C1 segment of cervical spinal cord (tissue), 14 donors: ENCODE results near the gene TMEM273.

Source experiments
- DNase-seq, 14 donors: peaks; one replicate each; lab custom pipeline; 2025; lab: John Stamatoyannopoulos, UW

TMEM273 gene

GRCh38 chr10:49187950-49188761, at the start of gene TMEM273:
Gene TMEM273, minus strand, starts transcription at chr10:49188391. Its CDS starts 55 bp downstream, at chr10:49188336.
- DNase-seq: peak in 13 of 14 donors; percentile 15 to 86 (median 81)

- no peak for DNase-seq
These were observed 49.8 kb upstream of the TMEM273 start for GRCh38 chr10:49237985-49238384.

GRCh38 chr10:49235392-49235791, 47.2 kb upstream of the TMEM273 start:
- no peak for DNase-seq

- no peak for DNase-seq
These were observed 43.1 kb upstream of the TMEM273 start for GRCh38 chr10:49231086-49231820.

DNA sequence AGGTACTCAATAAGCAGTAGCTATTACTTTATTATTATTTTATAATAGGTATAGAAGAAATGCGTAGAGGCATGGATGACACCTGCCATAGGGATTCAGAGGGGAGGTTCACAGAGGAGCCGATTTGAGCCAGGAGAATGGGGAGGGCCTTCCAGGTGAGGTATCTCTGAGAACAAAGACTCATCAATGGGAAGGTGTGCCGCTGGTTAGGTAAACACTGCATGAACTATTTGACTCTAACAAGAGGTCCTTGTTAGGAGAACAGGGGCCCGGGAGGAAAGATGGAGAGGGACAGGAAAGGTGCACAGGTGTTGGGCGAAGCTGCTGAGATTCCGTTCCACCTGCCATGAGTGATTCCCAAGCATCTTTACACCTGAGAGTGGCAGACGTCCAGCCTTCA, 41.8 kb upstream of the TMEM273 start:
- no peak for DNase-seq

GRCh38 chr10:49228677-49229076, 40.5 kb upstream of the TMEM273 start:
- no peak for DNase-seq

- no peak for DNase-seq
These were observed 39.2 kb upstream of the TMEM273 start for GRCh38 chr10:49227406-49227805.

GRCh38 chr10:49226594-49226993, 38.4 kb upstream of the TMEM273 start:
- DNase-seq: no peak

DNA sequence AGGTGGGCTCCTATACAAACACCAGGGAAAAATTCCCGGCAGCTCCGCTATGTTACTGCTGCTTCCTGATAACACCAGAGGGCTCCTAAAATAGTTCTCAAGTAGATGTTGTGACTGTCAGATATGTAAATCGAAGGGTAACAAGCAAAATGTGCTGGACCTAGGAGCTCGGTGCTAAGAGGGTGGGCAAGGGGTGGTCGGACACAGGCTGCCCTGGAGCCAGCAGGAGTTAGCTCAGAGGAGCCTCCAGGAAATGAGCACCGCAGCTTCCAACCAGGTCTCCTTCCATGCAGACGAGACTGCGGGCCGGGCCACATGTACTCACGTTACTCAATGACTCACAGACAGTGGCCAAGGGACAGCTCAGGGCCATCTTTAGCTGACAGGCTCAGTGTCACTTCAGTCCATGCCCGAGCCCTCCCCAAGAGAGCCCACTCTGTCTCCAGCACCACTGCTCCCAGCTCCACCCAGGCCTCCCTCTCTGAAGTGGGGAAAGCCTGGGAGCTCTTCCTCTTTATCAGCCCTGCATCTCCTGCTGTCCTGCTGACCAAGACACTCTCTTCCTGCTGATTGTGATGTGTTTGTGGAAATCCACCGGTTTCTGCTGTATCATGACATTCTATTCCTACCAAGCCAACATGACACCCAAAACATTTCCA, 37.2 kb upstream of the TMEM273 start:
- DNase-seq: no peak

DNA sequence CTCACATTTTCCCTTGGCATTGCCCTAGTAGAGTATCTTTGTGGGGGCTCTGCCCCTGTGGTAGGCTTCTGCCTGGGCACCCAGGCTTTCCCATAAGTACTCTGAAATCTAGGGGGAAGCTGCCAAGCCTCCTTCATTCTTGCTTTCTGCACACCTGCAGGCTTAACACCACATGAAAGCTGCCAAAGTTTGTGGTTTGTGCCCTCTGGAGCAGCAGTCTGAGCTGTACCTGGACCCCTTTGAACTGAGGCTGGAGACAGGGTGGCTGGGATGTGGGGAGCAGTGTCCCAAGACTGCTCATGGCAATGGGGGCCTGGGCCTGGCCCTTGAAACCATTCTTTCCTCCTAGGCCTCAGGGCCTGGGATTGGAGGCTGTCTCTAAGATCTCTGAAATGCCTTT, 35.0 kb upstream of the TMEM273 start:
- DNase-seq: no peak

- no peak for DNase-seq
These were observed 34.0 kb upstream of the TMEM273 start for GRCh38 chr10:49222170-49222569.

DNA sequence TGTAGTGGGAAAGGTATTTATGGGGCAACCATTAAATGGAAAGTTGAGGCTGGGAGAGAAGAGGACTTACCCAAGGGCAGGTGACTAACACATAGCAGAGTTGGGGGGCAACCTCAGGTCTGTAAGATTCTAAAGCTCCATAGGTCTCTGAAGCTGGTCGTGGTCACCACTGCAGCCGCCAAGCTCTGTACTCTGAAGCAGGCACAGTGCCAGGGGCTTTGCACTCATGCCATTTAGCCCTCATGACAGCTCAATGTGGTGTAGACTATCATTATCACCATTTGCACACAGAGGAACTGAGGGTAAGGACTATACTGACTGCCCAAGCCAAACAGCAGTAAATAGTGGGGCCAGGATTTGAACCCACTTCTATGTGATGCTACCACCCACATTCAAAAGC, 32.5 kb upstream of the TMEM273 start:
- DNase-seq: no peak

GRCh38 chr10:49220031-49220430, 31.8 kb upstream of the TMEM273 start:
- no peak for DNase-seq

DNA sequence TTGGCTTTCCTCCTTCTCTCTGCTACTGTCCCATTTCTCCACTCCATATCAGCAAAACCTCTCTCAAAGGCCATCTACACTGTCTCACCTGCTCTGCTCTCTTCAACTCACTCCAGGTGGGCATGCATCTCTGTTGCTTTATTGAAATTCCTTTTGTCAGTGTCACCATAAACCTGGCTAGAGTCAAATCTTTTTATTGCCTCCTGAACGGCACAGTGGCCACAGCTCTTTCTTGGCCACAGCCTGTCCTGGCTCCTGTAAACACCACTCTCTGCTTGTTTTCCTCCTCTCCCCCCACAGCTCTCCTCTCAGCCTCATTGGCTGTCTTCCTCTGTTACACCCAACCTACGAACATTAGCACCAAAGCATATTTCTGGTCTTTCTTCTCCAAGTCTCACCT, 31.1 kb upstream of the TMEM273 start:
- no peak for DNase-seq

GRCh38 chr10:49218480-49218879, 30.3 kb upstream of the TMEM273 start:
- no peak for DNase-seq

DNA sequence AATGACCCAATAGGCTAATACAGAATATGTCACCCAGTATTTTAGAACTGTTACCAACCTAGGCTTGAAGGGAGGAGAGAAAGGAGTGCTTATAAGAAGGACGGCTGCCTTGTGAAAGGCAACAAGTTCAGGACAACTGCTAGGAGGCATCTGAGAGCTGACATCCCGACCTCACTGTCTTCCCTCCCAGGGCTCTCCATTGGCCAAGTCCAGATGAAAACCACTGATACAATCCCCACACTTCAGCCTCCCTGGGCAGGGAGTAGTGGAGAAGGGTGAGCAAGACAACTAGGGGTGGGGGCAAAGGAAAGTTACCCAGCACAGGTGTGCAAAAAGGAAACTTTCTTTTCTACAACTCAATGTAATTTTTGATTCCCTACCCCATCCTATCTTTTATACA, 29.5 kb upstream of the TMEM273 start:
- no peak for DNase-seq

- DNase-seq: no peak
These were observed 25.0 kb upstream of the TMEM273 start for GRCh38 chr10:49213211-49213610.

GRCh38 chr10:49212783-49213182, 24.6 kb upstream of the TMEM273 start:
- no peak for DNase-seq

GRCh38 chr10:49212076-49212475, 23.9 kb upstream of the TMEM273 start:
- DNase-seq: no peak

DNA sequence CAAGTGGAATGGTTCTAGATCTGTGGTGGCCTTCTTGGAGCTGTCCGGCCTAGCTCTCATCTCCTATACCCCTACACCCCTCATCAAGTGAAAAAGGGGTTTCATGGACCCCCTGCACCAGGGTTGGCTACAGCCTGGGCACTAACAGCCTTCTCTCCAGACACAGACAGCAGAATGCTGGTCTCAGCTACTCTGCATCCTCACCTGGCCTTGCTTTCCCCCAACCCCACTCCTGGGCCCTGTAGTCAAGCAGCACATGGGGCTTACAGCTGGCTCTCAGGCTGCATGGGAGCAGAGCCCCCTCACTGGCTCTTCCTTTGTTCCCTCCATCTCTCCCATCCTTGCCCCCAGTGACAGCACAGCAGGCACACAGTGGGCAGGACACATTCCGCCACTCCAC, 20.8 kb upstream of the TMEM273 start:
- DNase-seq: no peak

DNA sequence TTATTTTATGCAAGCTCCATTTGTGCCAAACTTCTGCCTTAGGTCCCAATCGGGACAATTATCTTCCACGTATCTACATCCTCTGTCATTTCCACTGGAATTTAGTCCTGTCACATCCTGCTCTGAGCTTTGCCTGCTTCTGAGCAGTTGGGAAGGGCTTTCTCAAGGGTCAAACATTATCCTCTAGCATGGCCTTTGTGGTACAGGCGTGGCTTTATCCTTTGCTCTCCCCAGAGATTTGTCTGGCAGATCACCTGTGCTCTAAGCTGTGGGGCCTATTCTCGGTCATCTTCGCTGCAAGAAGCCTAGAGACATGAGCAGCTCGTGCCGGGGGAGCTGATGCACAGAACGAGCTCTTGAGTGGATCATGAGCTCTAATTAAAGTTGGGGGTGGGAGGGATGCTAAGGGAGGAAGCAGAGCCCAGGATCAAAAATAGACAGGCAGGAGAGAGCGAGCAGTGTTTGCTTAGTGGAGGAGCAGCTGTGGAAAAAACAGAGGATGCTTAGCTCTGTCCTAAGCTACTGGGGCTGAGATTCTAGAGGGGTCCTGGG, 19.8 kb upstream of the TMEM273 start:
- no peak for DNase-seq

- no peak for DNase-seq
These were observed 18.9 kb upstream of the TMEM273 start for GRCh38 chr10:49207113-49207512.
